ENCODE data around the gene ELAC2. TPM values are rescaled to one million over a fixed set of nuclear protein-coding genes. Genes with fewer than 3 reads are reported as not detected.

Gene ELAC2
- total RNA-seq (2014; rRNA removed; shearing (Covaris generic)): 171 and 218 TPM in 2 replicates
- 50.9 and 56.3 TPM in 2 replicates for polyA plus RNA-seq (2015; cell fraction: cytosol; rRNA removed)
- polyA plus RNA-seq (2015; cell fraction: nucleus; rRNA removed): 133 and 141 TPM in 2 replicates

GRCh38 chr17:13017655-13018459, at the start of gene ELAC2:
ELAC2 (minus strand) TSS chr17:13018027; CDS start chr17:13017947, 80 bp downstream.
- peak; percentile 98 for DNase-seq (ENCODE audit: low read depth)

GRCh38 chr17:13065032-13065431, 47.2 kb upstream of the ELAC2 start:
- no peak for DNase-seq (ENCODE audit: low read depth)

- DNase-seq (ENCODE audit: low read depth): no peak
Measured at GRCh38 chr17:13055131-13055530, 37.3 kb upstream of the ELAC2 start.

GRCh38 chr17:13054666-13055065, 36.8 kb upstream of the ELAC2 start:
- DNase-seq (ENCODE audit: low read depth): no peak

GRCh38 chr17:13051915-13052314, 34.1 kb upstream of the ELAC2 start:
- DNase-seq (ENCODE audit: low read depth): no peak

- DNase-seq (ENCODE audit: low read depth): no peak
Measured at GRCh38 chr17:13047011-13047606, 29.3 kb upstream of the ELAC2 start.

- DNase-seq (ENCODE audit: low read depth): no peak
Measured at GRCh38 chr17:13046361-13046760, 28.5 kb upstream of the ELAC2 start.

GRCh38 chr17:13044572-13045065, 26.8 kb upstream of the ELAC2 start:
- no peak for DNase-seq (ENCODE audit: low read depth)

GRCh38 chr17:13038931-13039665, 21.3 kb upstream of the ELAC2 start:
- DNase-seq (ENCODE audit: low read depth): no peak

GRCh38 chr17:13036751-13037150, 18.9 kb upstream of the ELAC2 start:
- DNase-seq (ENCODE audit: low read depth): peak; percentile 24

GRCh38 chr17:13035420-13035819, 17.6 kb upstream of the ELAC2 start:
- DNase-seq (ENCODE audit: low read depth): no peak

GRCh38 chr17:13031718-13032350, 14.0 kb upstream of the ELAC2 start:
- peak; percentile 35 for DNase-seq (ENCODE audit: low read depth)

GRCh38 chr17:13030459-13031300, 12.9 kb upstream of the ELAC2 start:
- DNase-seq (ENCODE audit: low read depth): peak; percentile 47

- DNase-seq (ENCODE audit: low read depth): no peak
Measured at GRCh38 chr17:13030056-13030455, 12.2 kb upstream of the ELAC2 start.

- no peak for DNase-seq (ENCODE audit: low read depth)
Measured at GRCh38 chr17:13029340-13029739, 11.5 kb upstream of the ELAC2 start.

- DNase-seq (ENCODE audit: low read depth): no peak
Measured at GRCh38 chr17:13027246-13027645, 9.4 kb upstream of the ELAC2 start.

- no peak for DNase-seq (ENCODE audit: low read depth)
Measured at GRCh38 chr17:13025687-13026086, 7.9 kb upstream of the ELAC2 start.

GRCh38 chr17:13025258-13025627, 7.4 kb upstream of the ELAC2 start:
- DNase-seq (ENCODE audit: low read depth): no peak

- peak; percentile 57 for DNase-seq (ENCODE audit: low read depth)
Measured at GRCh38 chr17:13024526-13025257, 6.9 kb upstream of the ELAC2 start.

- no peak for DNase-seq (ENCODE audit: low read depth)
Measured at GRCh38 chr17:13024016-13024415, 6.2 kb upstream of the ELAC2 start.
